ENCODE data around the gene LIPE.

The LIPE gene

GRCh38 chr19:42445948-42446347 lies 18.8 kb upstream of the LIPE start:
- FAIRE-seq = no peak
- DNase-seq (ENCODE audit: insufficient read length, low spot score) = no peak

- FAIRE-seq (no peak), DNase-seq (ENCODE audit: insufficient read length, low spot score) (no peak)
These were observed 16.8 kb upstream of the LIPE start for GRCh38 chr19:42443944-42444398.

GRCh38 chr19:42442833-42443232 lies 15.6 kb upstream of the LIPE start, which contains the start of gene CXCL17:
Gene CXCL17, minus strand, starts transcription at chr19:42442946. Its CDS starts 114 bp downstream, at chr19:42442832.
- FAIRE-seq (no peak), DNase-seq (ENCODE audit: insufficient read length, low spot score) (no peak)

- no peak for DNase-seq (ENCODE audit: insufficient read length, low spot score)
- no peak for FAIRE-seq
These were observed 13.9 kb upstream of the LIPE start for GRCh38 chr19:42441049-42441445.

- DNase-seq (ENCODE audit: insufficient read length, low spot score) (peak; percentile 67), FAIRE-seq (no peak)
These were observed 13.3 kb upstream of the LIPE start for GRCh38 chr19:42440357-42441048.

DNA sequence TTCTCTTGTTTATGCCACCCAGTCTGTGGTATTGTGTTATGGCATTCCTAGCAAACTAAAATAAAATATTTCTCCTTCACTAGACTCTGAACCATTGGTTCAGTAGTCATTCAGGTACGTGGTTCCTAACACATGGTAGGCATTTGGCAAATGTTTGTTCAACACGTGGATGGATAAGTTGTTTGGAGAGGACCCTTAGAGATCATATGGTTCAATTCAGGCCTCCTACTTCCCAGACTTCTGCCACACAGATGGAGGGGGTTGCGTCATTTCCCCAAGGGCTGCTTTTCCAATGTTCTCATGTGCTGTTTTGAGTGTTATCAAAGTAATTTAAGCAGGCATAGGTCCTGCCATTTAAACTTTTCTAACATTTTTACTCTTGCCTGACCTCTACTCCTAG lies 8.8 kb upstream of the LIPE start:
- DNase-seq (ENCODE audit: insufficient read length, low spot score) = no peak
- no peak for FAIRE-seq

DNA sequence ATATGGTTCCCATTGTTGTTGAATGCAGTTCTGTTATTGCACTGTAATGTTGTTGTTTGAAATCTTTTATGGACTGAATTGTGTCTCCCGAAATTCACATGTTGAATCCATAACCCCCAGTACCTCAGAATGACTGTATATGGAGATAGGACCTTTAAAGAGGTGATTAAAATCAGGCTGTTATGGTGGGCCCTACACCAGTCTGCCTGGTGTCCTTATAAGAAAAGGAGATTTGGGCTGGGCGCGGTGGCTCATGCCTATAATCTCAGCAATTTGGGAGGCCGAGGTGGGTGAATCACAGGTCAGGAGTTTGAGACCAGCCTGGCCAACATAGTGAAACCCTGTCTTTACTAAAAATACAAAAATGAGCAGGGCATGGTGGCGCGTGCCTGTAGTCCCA lies 8.1 kb upstream of the LIPE start:
- FAIRE-seq (no peak), DNase-seq (ENCODE audit: insufficient read length, low spot score) (no peak)

DNA sequence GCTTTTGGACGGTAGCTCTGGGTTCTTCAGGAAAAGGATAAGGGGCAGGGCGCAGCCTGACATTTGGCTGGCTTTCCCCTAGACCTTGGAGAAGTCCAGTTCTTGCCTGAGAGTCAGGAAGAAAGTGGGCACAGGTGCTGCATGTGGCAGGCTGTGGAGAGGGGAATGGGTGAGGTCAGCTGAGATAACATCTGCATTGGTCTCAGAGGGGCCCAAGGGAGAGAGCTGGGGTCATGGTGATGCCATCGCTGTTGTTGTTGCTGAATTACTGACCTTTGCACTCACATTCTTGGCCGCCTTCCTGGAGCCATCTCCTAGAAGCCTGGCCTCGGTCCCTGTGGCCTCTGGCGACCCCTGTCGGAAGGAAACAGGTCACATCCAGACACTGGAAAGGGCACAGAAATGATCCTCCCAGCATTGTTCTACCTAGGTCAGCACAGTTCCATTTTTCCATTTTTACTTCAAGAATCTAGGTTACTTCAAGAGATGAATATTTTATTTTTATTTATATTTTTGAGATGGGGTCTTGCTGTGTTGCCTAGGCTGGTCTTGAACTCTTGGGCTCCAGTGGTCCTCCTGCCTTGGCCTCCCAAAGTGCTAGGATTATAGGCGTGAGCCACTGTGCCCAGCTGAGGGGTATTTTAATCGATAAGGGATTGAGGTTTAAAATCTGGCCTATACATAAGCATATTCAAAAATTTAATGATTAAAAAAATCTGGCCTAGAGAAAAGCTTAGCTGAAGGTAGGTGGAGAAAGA lies 6.5 kb upstream of the LIPE start:
- FAIRE-seq = peak; percentile 62

DNA sequence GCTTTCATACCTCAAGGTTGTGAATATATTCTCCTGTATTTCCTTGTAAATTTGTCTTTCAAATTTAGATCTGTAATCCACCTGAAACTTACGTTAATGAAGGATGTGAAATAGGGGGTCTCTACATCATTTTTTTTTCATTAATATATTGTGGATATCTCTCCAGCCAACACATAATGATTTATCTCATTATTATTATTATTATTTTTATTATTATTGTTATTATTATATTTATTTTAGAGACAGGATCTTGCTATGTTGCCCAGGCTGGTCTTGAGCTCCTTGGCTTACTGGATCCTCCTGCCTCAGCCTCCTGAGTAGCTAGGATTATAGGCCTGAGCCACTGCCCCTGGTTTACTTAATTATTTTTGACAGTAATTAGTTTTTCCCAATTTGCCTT lies 4.3 kb upstream of the LIPE start:
- DNase-seq (ENCODE audit: insufficient read length, low spot score) (no peak), FAIRE-seq (no peak)

More for the DNA sequence above, 6.5 kb upstream of the LIPE start:
- peak; percentile 70 for DNase-seq (ENCODE audit: insufficient read length, low spot score)

DNA sequence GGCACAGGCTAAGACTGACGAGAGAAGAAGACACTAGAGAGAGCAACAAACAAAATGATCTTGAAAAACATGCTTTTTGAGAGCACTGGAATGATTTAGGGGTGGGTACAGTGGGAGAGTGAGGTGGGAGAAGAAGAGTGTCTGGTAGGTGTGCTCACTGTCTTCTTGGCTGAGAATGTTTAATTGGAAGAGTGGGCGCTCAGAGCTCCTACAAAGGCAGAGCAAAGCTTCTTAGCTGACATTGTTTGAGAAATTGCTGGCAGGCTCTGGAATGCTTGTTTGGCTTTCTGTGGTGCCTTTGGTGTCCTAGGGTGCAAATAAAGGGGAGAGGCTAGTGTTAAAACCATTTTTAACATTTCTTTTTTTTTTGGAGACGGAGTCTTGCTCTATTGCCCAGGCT lies 1.5 kb upstream of the LIPE start:
- no peak for FAIRE-seq
- DNase-seq (ENCODE audit: insufficient read length, low spot score) = no peak

GRCh38 chr19:42426643-42427042 lies 545 bp downstream of the LIPE start:
- DNase-seq (ENCODE audit: insufficient read length, low spot score) (no peak), FAIRE-seq (no peak)

DNA sequence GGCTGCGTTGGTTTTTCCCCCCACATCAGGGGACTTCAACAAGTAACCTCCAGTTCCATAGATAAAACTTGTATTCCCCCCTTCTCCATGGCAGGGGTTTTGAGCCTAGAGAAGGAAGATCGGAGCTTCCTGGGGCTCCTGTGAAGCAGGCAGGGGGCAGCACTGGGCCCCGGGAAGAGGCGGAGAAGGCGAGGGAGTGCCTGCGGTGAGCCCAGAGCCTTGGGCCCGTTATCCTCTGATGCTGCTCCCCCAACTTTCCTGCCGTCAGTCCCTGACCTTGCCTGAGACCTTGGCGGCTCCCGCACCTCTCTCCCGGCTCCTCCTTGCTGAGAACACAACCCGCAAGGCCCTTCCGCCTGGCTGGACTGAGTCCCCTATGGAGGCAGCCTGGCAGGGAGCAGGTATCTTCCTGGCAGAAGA lies 2.5 kb downstream of the LIPE start:
- no peak for FAIRE-seq
- DNase-seq (ENCODE audit: insufficient read length, low spot score) = no peak

- no peak for FAIRE-seq
These were observed 2.9 kb downstream of the LIPE start for GRCh38 chr19:42424345-42424707.

GRCh38 chr19:42423462-42424344 lies 3.5 kb downstream of the LIPE start:
- FAIRE-seq = peak; percentile 51

More at GRCh38 chr19:42424345-42424707, 2.9 kb downstream of the LIPE start:
- DNase-seq (ENCODE audit: insufficient read length, low spot score) = no peak

DNA sequence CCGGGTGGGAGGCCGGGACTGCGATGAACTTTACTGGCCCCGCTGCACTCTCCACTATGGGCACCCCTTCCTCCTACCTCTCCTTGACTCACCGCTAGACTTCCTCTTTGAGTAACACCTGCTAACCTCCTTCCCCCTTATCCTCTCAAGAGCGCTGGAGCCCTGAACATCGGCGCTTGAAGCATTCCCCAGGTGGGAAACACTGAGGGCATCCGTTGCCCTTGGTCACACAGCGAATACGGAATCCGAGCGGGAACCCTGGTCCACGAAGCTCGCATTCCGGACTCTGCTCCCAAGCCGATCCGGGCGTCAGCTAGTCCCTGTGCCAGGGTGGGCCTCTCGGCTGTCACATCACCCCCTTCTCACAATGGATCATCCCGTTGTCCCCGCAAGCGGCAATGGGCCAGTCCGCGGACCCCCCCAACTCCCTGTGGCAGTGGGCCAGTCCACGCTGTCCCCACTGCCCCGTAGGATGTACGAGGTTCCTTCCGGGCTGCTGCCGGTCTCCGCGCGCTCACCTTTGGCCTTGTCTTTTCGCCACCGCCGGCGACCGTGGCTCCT lies 4.2 kb downstream of the LIPE start:
- DNase-seq (ENCODE audit: insufficient read length, low spot score) (peak; percentile 42), FAIRE-seq (no peak)

More at GRCh38 chr19:42423462-42424344, 3.5 kb downstream of the LIPE start:
- DNase-seq (ENCODE audit: insufficient read length, low spot score) = peak; percentile 96

- DNase-seq (ENCODE audit: insufficient read length, low spot score) = no peak
These were observed 4.9 kb downstream of the LIPE start for GRCh38 chr19:42422092-42422900.

GRCh38 chr19:42421591-42422031 lies 5.6 kb downstream of the LIPE start:
- FAIRE-seq (no peak), DNase-seq (ENCODE audit: insufficient read length, low spot score) (no peak)

More at GRCh38 chr19:42422092-42422900, 4.9 kb downstream of the LIPE start:
- FAIRE-seq = no peak

GRCh38 chr19:42421101-42421500 lies 6.1 kb downstream of the LIPE start:
- DNase-seq (ENCODE audit: insufficient read length, low spot score) (no peak), FAIRE-seq (no peak)

DNA sequence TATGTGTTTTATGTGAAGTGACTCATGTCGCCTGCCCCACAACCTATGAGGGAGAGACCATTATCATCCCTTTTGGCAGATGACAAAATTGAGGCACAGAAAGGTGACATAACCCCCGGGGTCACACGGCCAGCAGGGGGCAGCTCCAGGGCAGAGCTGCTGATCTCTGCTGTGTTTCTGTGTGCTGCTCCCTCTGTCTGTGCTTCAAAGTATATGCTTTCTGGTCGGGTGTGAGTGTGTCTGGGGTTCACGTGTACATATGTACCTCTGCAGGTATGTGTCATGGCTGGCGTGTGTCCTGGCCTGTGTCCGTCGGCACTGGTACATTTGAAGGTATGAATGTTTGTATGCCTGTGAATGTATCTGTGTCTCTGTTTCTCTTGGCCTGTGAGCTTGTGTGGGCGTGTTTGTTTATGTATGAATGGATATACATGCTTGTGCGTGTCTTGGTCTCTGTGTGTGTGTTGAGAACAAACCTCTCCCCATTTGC lies 7.1 kb downstream of the LIPE start:
- FAIRE-seq (peak; percentile 42), DNase-seq (ENCODE audit: insufficient read length, low spot score) (peak; percentile 41)

GRCh38 chr19:42419309-42419708 lies 7.9 kb downstream of the LIPE start:
- no peak for DNase-seq (ENCODE audit: insufficient read length, low spot score)
- FAIRE-seq = no peak
